NCI-H69 (cell line): Measurements from ENCODE around the gene ADCY10.
"Not testable (repeated sequence)": the region's sequence is repeated elsewhere in the genome, so short reads cannot be mapped to it uniquely, and the experiment has no call there.

Experiments used
- DNase-seq: peaks from one replicate; lab custom pipeline; 2025; lab: John Stamatoyannopoulos, UW

ADCY10 gene, protein sequence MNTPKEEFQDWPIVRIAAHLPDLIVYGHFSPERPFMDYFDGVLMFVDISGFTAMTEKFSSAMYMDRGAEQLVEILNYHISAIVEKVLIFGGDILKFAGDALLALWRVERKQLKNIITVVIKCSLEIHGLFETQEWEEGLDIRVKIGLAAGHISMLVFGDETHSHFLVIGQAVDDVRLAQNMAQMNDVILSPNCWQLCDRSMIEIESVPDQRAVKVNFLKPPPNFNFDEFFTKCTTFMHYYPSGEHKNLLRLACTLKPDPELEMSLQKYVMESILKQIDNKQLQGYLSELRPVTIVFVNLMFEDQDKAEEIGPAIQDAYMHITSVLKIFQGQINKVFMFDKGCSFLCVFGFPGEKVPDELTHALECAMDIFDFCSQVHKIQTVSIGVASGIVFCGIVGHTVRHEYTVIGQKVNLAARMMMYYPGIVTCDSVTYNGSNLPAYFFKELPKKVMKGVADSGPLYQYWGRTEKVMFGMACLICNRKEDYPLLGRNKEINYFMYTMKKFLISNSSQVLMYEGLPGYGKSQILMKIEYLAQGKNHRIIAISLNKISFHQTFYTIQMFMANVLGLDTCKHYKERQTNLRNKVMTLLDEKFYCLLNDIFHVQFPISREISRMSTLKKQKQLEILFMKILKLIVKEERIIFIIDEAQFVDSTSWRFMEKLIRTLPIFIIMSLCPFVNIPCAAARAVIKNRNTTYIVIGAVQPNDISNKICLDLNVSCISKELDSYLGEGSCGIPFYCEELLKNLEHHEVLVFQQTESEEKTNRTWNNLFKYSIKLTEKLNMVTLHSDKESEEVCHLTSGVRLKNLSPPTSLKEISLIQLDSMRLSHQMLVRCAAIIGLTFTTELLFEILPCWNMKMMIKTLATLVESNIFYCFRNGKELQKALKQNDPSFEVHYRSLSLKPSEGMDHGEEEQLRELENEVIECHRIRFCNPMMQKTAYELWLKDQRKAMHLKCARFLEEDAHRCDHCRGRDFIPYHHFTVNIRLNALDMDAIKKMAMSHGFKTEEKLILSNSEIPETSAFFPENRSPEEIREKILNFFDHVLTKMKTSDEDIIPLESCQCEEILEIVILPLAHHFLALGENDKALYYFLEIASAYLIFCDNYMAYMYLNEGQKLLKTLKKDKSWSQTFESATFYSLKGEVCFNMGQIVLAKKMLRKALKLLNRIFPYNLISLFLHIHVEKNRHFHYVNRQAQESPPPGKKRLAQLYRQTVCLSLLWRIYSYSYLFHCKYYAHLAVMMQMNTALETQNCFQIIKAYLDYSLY (N-terminal part only)

DNA sequence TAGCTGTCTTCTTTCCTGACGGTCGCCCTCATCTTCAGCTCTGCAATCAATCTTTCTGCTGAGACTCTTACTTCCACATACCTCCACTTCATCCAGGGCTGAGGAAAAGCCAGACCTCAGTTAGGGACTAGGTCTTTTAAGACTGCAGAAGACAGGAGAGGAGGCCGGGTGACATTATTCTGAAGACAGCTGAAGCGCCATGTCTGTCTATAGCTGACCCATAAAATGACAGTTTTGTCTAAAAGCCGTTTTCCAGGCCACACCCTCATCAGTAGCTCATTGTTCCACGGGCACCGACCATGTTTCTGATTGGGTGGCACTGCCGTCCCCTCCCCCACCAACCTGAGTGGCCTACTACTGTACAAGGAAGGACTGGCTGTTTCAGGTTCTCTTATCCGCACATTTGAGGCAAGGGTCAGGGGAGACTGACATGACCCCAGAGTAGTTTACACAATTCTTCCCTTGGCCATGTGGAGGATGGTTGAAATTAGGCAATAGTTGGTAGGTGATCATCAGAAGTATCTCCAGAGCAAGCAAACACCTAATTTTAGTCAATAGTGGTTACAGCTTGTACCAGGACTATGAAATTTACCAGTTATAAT lies at the start of gene ADCY10:
TSS of gene ADCY10 (minus strand) at position 240 of the 602 bp plus-strand sequence. CDS start 8,994 bp downstream, outside the sequence.
- no peak for DNase-seq

DNA sequence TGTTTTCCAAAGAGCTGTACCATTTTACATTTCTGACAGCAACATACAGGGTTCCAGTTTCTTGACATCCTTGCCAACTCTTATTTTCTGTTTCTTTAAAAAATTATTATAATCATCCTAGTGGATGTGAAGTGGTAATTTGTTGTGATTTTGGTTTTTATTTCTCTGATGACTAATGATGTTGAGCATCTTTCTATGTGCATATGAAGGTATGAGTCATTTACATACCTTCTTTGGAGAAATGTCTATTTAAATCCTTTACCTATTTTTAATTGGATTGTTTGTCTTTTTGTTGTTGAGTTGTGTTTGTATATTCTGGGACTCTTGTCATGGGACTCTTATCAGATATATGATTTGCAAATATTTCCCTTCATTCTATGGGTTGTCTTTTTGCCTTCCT lies 43.8 kb upstream of the ADCY10 start:
- no peak for DNase-seq

DNA sequence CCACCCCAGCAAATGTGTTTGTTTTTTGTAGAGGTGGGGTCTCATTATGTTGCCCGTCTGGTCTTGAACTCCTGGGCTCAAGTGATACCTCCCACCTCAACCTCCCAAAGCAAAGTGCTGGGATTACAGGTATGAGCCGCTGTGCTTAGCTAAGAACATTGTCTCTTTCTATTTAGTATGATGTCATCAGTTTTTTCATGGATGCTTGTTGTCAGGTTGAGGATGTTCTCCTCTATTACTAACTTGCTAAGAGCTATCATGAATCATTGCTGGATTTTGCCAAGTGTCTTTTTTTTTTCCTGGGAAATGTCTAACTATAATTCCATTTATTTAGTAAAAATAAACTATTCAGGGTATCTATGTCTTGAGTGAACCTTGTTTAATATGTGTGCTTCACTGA lies 42.0 kb upstream of the ADCY10 start:
- DNase-seq: no peak

DNA sequence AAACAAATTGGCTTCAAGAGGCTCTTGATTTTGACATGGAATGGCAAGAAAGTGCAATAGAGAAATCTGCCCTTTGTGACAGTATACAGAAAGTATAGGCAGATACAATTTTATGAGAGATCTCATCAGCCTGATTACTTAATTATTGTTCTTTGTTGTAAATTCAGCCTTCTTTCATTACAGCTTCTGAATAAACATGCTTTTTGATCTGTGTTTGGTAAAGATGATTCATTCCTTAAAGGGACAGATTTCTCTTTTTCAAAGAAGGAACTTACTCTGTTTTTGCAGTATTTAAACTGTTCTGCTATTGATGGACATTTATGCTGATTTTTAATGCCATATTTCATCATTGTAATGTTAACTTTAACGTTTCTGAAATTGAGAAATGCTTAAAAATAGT lies 36.6 kb upstream of the ADCY10 start:
- peak; percentile 31 for DNase-seq

DNA sequence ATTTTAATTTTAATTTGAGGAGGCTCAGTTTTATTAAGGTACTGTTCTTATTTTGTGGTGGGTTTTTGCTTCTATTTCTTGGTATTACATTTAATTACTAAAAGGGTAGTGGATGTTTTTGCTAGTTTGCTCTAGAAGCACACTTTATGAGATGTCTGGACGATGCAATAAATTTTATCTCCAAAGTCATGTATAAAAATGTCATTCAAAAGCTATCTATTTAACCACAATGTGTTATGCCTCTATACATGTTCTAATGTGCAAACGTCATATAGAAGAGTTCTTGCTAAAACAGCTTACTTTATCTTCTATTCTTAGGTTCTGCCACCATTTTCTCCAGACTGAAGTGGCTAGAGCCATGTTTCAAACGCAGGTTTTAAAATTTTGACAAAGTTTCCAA lies 35.9 kb upstream of the ADCY10 start:
- no peak for DNase-seq

DNA sequence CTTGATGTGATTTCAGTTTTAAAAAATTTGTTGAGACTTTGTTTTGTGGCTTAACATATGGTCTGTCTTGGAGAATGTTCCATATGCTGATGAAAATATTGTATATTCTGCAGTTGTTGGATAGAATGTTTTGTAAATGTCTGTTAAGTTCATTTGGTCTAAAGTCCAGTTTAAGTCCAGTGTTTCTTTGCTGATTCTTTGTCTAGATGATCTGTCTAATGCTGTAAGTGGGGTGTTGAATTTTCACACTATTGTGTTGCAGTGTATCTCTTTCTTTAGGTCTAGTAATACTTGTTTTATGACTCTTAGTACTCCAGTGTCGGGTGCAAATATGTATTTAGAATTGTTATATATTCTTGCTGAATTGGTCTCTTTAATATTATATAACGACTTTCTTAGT lies 33.8 kb upstream of the ADCY10 start:
- no peak for DNase-seq

DNA sequence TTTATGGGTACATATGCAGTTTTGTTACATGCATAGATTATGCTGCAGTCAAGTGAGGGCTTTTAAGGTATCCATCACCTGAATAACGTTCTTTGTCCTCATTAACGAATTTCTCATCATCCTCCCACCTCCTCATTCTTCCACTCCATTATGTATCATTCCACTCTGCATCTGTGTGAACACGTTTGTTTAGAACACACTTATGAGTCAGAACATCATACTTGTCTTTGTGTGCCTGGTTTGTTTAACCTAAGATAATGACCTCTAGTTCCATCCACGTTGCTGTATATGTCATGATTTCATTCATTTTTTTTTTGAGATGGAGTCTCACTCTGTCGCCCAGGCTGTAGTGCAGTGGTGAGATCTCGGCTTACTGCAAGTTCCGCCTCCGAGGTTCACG lies 29.6 kb upstream of the ADCY10 start:
- no peak for DNase-seq

DNA sequence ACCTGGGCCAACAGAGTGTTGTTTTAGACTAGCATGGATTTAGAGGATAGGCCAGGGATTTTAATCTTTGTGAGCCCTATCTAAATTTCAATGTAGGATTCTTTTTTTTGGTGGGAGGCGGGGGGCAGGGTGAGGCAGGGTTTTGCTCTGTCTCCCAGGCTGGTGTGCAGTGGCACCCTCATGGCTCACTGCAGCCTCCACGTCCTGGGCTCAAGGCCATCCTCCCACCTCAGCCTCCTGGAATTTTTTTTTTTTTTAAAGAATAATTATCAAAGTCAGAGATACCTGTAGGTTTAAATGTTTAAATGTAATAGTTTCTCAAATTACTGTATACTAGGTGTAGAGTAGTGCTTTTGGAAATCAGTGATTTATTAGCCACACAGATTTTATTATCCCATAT lies 26.3 kb upstream of the ADCY10 start:
- DNase-seq: no peak

DNA sequence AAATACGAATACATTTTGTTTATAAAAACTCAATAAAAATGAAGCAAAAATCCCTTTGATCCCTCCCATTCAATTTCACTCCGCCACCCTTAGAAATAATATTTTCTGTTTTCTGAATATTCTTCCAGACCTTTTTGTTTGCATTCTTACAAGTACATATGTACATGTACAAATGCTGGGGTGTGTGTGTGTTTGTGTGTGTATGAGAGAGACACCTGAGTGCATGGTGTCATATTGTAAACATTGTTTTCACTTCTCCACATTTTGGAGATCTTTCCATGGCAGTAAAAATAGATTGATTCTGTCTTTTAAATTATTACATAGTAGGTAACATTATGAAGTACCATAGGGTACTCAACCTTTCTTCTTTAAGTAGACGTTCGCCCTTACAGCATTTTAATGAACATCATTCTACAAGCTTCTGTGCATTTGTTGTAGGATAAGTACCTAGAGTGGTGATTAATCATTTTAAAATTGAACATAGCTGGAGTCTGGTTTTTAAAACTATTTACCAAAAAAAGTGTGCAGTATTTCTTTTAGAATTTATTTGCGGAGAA lies 24.2 kb upstream of the ADCY10 start:
- DNase-seq: peak; percentile 40

DNA sequence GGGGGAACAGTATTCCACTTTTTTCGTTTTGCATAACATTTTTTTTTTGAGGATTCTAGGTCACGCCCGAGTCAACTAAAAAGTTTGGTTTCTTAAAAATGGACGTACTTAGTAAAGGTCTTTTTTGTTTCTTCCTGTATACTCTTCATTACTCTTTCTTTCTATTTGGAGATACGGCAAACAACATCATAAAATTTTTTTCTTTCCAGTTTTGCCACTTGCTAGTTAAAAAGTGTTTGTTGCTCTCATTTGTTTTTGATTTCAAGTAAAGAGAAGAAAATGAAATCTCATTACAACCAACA lies 23.7 kb upstream of the ADCY10 start:
- no peak for DNase-seq

DNA sequence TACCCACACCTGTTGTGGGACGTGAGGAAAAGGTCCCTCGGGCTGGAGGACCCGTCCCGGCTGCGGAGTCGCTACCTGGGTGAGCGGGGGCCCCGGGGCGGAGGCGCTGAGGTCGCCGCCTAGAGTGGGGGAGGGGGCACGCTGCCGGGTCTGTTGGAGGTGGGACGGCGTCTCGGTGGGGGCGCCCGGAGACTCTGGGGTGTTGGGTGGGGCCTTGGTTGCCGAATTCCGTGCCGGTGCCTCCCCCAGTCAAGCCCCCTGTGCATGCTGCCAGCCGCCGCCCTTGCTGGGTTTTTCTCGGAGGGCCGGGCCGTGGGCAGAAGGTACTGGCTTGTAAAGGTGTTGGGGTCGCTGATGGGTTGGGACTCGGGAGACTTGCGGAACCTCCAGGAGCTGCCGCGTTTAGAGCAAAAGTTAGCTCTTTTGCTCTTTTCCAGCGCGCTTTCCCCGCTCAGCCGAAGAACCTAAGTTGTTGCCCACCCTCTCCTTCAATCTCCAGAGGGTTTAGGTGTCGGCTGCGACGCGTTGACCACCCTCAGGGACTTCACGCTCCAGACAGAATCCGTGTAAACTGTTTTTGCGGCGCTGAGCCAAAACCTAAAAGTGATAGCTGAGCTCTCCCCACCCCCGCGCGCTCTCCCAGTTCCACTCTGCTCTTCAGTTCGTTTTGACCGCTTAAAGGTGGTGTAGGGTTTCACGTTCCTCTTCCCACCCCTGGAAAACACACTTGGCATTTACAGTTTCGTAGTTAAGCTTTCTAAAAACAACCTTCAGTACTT lies 23.2 kb upstream of the ADCY10 start, which contains the start of gene MPC2:
TSS of gene MPC2 (minus strand) at position 143 of the 779 bp plus-strand sequence. CDS start 1,231 bp downstream, outside the sequence.
- DNase-seq: peak; percentile 91

DNA sequence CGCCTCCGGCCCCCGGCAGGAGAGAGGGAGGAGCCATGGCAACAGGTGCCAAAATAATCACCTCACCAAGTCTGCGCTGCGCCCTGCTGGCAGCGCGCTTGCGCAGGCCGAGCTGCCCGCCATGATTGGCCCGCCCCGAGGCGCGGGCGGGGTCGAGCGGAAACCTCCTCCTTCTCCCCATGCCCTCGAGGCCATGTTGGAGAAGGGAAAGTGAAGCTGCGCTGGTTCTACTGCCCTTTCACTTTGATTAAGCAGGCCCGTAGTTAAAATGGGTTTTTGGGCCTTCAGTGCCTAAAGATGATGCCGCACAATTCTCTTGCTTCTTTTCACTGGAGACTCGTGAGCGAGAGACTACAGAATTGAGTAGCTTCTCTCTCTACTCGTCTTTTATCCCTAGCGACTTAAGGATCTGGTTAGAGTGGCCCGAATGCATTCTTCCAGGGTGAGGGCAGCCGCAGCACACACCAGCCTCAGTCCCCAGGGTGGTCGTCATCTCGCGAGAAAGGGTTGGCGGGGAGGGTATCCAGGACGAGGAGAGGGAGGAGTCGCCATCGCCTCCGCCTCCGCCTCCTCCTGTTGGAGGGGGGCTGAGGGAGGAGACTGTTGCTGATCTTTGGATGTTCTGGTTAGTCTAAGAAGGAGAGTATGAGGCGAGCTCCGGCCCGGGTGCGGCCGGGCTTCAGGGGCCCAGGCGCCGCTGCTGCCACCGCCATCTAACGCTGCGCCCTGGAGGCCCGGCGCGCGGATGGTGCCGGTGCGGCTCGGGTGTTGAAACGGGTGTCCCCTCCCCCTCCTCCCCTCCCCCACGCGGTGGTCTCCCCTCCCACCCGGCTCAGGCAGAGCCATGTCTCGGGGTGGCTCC lies 22.4 kb upstream of the ADCY10 start, which contains the start of gene DCAF6:
TSS of gene DCAF6 (plus strand) at position 616 of the 862 bp plus-strand sequence. CDS start at position 845, 229 bp downstream.
- peak; percentile 99 for DNase-seq

DNA sequence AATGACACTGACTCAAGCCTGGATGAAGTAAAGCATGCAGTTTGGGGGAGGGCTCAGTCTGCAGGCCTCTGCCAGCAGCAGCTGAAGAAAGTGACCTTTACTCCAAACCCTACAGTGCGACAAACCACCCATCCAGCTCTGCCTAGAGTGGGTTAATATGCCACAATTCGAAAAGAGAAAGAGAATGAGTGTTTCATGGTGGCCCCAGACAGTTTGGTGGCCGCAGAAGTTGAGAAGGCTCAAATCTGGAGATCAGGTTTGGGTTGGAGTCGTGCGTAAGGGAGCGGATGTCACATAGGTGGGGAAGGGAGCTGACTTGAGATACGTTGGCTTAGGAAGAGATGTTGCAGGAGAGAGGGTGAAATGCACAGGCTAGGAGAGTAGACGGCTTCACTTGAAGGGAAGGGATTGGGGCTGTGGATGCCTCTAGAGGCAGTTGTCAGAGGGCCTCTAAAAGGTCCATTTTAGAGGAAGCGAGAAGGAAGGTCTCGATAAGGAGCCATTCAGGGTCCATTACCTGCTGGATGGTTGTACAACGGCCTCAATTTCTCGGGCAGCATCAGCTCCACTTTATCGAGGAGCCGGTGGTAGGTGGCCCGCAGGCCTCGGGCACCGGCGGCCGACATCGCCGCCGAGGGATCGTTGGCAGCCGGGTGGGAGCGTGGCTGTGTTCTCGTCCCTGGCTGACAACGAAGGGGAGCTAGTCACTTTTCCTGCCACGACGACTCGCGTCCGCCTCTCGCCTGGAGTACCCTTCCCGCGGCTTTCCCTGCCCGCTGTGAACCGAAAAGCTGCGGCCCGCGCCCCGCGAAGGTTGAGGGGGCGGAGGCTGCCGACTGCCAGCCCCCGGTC lies 21.5 kb upstream of the ADCY10 start:
- peak; percentile 83 for DNase-seq

DNA sequence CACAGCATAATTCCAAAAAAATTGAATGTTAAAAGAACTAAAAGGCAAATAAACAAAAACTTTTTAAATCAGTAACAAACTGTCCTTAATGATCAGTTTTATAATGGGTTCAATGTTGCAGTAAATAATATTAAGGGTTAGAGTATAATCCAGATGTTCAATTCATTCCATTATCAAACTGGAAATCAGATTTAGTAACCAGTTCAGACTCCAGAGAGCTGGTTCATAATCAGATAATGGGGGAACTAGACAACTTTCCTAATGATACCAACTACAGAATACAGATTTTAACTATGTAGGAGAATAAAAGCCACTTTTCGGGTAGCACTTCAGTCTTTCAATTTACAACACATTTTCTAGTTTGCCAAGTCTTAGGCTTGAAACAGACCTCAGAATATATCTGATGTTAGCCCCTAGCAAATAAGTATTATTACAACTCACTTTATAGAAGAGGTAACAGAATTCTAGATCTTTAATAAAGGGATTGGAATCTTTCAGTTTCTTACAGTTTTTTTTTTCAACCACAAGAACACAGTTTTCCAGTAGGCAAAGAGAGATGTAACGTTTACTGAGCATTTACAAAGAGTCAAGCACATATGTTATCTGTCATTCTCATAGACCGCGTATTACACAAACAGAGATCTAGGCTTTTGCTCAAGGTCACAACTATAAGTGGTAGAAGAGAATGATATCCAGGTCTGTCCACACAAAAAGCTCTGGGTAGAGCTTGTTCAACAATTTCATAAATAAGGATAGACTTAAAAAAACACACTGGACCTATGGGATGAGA lies 20.7 kb upstream of the ADCY10 start:
- no peak for DNase-seq

DNA sequence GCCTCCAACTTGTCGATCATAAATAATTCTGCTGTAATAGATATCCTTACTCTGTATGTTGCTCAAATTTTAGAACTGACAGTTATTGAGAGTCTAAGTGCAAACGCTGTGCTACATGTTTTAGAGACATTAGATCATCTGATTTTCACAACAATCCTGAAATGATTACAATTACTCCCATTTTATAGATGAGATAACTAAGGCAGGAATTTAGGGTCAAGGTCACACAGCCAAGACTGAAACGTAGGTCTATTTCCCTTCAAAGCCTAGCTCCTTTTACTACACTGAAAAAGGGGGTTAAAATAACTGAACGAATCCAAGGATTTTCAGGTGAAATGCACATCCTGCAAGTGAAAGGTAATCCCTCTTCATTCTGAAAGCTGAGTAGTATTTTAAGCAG lies 19.9 kb upstream of the ADCY10 start:
- DNase-seq: no peak

DNA sequence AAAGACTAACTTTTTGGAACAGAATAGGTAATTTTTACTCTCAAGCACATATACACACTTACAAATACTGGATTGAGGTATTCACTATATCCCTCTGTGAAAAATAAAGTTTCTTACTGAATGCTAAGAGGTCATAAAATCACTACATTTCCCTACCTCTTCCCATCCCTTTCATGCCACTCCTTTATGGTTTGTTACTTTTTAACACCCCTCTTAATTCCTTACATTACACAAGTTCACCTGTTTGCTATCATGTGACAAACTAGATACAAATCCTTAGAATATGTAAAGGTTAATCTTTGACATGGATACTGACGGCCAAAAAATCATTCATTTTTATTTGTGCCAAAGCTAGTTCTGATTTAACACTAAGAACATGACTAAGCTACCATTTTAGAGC lies 15.8 kb upstream of the ADCY10 start:
- no peak for DNase-seq

DNA sequence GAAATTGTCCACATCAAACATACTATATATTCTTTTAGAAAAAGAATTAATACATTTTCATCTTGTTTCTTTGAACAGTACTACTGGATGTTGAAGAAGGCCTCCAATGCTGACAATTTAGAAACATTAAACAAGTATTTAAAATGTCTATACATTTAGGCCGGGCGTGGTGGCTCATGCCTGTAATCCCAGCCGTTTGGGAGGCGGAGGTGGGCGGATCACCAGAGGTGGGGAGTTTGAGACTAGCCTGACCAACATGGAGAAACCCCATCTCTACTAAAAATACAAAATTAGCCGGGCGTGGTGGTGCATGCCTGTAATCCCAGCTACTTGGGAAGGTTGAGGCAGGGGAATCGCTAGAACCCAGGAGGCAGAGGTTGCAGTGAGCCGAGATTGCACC lies 15.0 kb upstream of the ADCY10 start:
- DNase-seq: not testable (repeated sequence)

DNA sequence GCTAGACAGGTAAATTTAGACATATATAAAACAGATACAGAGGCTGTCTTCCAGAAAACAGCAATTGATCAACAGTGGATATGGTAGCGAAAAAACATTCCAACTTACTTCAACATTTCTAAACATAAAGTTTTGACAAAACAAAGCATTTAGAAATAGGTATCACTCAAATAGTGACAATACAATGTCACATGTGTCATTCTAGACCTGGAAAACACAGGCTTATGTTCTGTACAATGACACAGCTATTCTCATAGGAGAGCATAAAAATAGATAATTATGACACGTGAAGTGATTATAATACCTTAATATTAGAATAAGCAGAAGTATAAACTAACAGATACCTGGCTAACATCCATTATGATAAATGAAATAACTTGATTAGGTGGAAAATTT lies 14.5 kb upstream of the ADCY10 start:
- no peak for DNase-seq
